ENCODE data around the gene CFL1. TPM values are rescaled to one million over a fixed set of nuclear protein-coding genes. Genes with fewer than 3 reads are reported as not detected.

The CFL1 gene
- 940 and 1,907 TPM in 2 replicates for total RNA-seq

GRCh38 chr11:65857853-65858680 lies at the start of gene CFL1:
CFL1 (minus strand) TSS chr11:65858180; CDS start chr11:65858099, 81 bp downstream.

GRCh38 chr11:65900125-65900898 lies 42.3 kb upstream of the CFL1 start, which contains the start of gene FOSL1:
FOSL1 (minus strand) TSS chr11:65900388; CDS start chr11:65900339, 49 bp downstream.

DNA sequence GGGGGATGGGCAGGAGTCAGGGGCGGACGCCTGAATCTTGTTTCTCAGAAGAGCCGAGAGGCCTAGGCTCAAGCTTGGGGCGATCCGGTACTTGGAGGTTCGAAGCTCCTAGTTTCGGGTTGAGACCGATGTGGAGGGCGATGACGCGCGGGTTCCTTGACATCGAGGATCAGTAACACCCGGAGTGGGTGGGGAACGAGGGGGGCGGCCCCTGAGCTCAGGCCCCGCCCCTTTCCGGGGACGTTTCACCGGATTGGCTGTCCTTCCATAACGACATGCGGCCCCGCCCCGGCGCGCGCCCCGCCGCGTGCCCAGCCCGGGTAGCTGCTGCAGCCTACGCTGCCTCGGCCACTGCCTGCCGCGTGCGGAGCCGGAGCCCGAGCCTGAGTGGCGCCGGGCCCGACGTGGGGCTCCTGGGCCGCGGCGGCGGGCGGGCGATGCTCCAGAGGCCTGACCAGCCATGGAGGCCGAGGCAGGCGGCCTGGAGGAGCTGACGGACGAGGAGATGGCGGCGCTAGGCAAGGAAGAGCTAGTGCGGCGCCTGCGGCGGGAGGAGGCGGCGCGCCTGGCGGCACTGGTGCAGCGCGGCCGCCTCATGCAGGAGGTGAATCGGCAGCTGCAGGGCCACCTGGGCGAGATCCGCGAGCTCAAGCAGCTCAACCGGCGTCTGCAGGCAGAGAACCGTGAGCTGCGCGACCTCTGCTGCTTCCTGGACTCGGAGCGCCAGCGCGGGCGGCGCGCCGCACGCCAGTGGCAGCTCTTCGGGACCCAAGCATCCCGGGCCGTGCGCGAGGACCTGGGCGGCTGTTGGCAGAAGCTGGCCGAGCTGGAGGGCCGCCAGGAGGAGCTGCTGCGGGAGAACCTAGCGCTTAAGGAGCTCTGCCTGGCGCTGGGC lies 32.6 kb upstream of the CFL1 start, which contains the start of gene CCDC85B:
Gene CCDC85B, plus strand, starts transcription at position 350 of the 895 bp plus-strand sequence. Its CDS starts 111 bp downstream, at position 461.

DNA sequence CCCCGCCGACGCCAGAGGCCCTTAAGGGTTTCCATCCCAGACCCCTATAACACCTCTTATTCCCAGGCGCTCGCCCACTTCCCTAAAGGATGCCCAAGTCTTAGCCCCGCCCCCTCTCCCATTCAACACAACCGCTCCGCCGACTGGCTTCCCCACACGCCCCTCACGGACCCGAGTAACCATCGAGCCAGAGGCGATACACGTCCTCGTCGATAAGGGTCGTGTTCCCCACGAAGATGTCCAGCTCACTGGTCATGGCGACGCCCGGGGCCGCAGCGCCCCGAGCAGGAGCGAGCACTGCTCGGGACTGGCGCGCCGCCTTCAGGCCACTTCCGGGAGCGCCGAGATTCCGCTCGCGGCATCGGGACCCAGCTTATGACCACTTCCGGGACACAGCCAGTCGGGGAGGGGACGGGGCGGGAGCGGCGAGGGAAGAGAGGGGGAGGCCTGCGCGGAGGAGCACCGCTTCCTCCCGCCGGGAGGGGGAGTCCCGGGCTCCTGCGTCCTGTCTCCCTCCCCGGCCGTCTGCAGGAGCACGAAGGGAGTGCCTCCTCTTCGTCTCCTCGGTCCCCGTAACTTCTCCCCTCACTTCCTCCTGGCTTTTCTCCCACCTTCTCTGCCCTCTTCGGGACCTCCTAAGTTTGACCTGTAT lies 30.3 kb upstream of the CFL1 start, which contains the start of gene FIBP:
Gene FIBP, minus strand, starts transcription at position 309 of the 652 bp plus-strand sequence. Its CDS starts 53 bp downstream, at position 256.

DNA sequence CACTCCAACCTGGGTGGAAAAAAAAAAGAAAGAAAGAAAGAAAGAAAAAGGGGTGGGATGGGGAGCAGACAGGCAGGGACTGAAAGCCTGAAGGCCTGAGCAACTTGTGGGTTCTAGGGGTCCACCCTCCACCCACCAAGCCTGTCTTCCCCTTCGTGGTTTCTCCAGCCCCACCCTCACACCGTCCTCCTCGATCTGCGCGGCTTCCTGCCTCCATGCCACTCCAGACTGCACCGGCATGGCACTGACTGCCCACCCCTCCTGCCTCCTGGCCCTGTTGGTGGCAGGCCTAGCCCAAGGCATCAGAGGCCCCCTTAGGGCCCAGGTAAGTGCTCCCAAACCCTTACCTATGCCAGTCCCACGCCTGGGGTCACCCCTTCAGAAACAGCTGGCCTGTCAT lies 21.6 kb upstream of the CFL1 start, which contains the start of gene CTSW:
Gene CTSW, plus strand, starts transcription at position 221 of the 400 bp plus-strand sequence. Its CDS starts 18 bp downstream, at position 239.

GRCh38 chr11:65872586-65873317 lies 14.8 kb upstream of the CFL1 start, which contains the start of gene EFEMP2:
EFEMP2 (minus strand) TSS chr11:65872800; CDS start chr11:65872354, 446 bp downstream.

DNA sequence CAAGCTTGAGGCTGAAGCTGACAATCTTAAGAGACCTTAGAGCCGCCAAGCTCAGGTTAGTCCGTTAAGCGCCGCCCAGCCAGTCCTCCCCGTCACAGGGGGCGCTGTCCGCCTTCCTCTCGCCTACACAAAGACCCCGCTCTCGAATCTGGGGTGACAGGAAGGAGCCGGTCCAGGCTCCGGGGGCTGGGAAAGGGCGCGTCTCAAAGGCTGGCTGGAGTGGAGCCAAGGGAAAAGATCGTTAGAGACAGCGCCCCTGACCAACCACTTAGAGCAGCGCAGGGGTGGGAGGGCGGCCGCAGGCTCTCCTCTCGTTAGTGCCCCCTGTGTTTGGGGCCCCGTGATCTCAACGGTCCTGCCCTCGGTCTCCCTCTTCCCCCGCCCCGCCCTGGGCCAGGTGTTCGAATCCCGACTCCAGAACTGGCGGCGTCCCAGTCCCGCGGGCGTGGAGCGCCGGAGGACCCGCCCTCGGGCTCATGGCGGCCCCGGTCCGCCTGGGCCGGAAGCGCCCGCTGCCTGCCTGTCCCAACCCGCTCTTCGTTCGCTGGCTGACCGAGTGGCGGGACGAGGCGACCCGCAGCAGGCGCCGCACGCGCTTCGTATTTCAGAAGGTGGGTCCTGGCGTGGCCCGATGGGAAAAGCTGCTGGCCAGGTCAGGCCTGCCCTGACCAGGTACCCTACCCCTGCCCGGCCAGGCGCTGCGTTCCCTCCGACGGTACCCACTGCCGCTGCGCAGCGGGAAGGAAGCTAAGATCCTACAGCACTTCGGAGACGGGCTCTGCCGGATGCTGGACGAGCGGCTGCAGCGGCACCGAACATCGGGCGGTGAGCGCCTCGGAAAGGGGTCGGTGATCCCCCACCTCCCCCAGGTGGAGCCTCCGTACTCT lies 2.5 kb upstream of the CFL1 start, which contains the start of gene MUS81:
Gene MUS81, plus strand, starts transcription at position 156 of the 887 bp plus-strand sequence. Its CDS starts 321 bp downstream, at position 477.

GRCh38 chr11:65833297-65834030 lies 24.5 kb downstream of the CFL1 start, which contains the start of gene SNX32:
SNX32 (plus strand) TSS chr11:65833963; CDS start chr11:65834066, 103 bp downstream.

Other genes with a start within 250 kb of the CFL1 start
- gene MAP3K11, start 244.0 kb downstream of the CFL1 start, total RNA-seq: 27.1 and 34.6 TPM in 2 replicates
- gene PCNX3, start 242.4 kb downstream of the CFL1 start, total RNA-seq: 27.9 and 32.7 TPM in 2 replicates
- gene SIPA1, start 220.1 kb downstream of the CFL1 start, total RNA-seq: 25.4 and 39.4 TPM in 2 replicates
- gene RELA, start 195.3 kb downstream of the CFL1 start, total RNA-seq: 52.4 and 59.5 TPM in 2 replicates
- 39.3 and 44.3 TPM in 2 replicates for gene KAT5, start 145.9 kb downstream of the CFL1 start, total RNA-seq
- gene RNASEH2C, start 137.4 kb downstream of the CFL1 start, total RNA-seq: 68.1 and 98.2 TPM in 2 replicates
- gene AP5B1, start 77.2 kb downstream of the CFL1 start, total RNA-seq: 11.0 and 24.5 TPM in 2 replicates
- under 0.01 TPM in 1 of 2 replicates, not detected in the other for gene OVOL1, start 71.1 kb downstream of the CFL1 start, total RNA-seq
- 0.13 and 3.1 TPM in 2 replicates for gene SNX32, start 24.2 kb downstream of the CFL1 start, total RNA-seq
- gene MUS81, start 2.3 kb upstream of the CFL1 start, total RNA-seq: 38.3 and 43.1 TPM in 2 replicates
- gene EFEMP2, start 14.6 kb upstream of the CFL1 start, total RNA-seq: 127 and 206 TPM in 2 replicates
- not detected in 2 replicates for gene CTSW, start 21.7 kb upstream of the CFL1 start, total RNA-seq
- 122 and 222 TPM in 2 replicates for gene FIBP, start 30.3 kb upstream of the CFL1 start, total RNA-seq
- gene CCDC85B, start 32.5 kb upstream of the CFL1 start, total RNA-seq: 138 and 155 TPM in 2 replicates
- 26.8 and 88.8 TPM in 2 replicates for gene FOSL1, start 42.2 kb upstream of the CFL1 start, total RNA-seq
- 20.0 and 36.6 TPM in 2 replicates for gene C11orf68, start 60.9 kb upstream of the CFL1 start, total RNA-seq
- 125 and 209 TPM in 2 replicates for gene DRAP1, start 61.2 kb upstream of the CFL1 start, total RNA-seq
- not detected in 2 replicates for gene TSGA10IP, start 87.3 kb upstream of the CFL1 start, total RNA-seq
- gene SART1, start 103.6 kb upstream of the CFL1 start, total RNA-seq: 27.7 and 41.0 TPM in 2 replicates
- gene EIF1AD, start 144.0 kb upstream of the CFL1 start, total RNA-seq: 17.3 and 33.9 TPM in 2 replicates
- gene BANF1, start 144.3 kb upstream of the CFL1 start, total RNA-seq: 49.9 and 112 TPM in 2 replicates
- 22.1 TPM in 1 of 2 replicates, not detected in the other for gene CST6, start 153.8 kb upstream of the CFL1 start, total RNA-seq
- gene CATSPER1, start 168.3 kb upstream of the CFL1 start, total RNA-seq: not detected in 2 replicates
- 0.91 and 1.8 TPM in 2 replicates for gene GAL3ST3, start 191.0 kb upstream of the CFL1 start, total RNA-seq
- 157 and 172 TPM in 2 replicates for gene SF3B2, start 194.2 kb upstream of the CFL1 start, total RNA-seq
- gene PACS1, start 212.1 kb upstream of the CFL1 start, total RNA-seq: 22.9 and 26.6 TPM in 2 replicates